ENCODE measurements around the gene AMTN.
"Not testable (repeated sequence)": the region's sequence is repeated elsewhere in the genome, so short reads cannot be mapped to it uniquely, and the experiment has no call there.

The AMTN gene, protein sequence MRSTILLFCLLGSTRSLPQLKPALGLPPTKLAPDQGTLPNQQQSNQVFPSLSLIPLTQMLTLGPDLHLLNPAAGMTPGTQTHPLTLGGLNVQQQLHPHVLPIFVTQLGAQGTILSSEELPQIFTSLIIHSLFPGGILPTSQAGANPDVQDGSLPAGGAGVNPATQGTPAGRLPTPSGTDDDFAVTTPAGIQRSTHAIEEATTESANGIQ

DNA sequence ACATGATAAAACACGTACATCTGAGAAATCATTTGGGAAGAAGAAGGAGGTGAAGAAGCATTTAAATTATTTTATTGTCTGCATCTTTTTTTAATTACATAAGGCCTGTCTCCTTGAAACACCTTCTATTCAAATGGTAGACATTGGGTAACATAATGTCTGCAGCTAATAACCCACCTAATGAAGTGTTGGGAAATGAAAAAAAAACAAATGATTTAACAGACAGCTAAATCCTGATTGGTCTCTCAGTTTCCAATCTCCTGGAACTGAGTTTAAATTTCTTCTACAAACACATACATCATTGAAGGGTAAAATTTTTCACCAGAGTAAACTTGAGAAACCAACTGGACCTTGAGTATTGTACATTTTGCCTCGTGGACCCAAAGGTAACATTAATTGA, at the start of gene AMTN:
TSS of gene AMTN (plus strand) at position 301 of the 400 bp plus-strand sequence. CDS start 209 bp downstream, outside the sequence.
- DNase-seq (ENCODE audit: low read depth in 2 of 2) = no peak

DNA sequence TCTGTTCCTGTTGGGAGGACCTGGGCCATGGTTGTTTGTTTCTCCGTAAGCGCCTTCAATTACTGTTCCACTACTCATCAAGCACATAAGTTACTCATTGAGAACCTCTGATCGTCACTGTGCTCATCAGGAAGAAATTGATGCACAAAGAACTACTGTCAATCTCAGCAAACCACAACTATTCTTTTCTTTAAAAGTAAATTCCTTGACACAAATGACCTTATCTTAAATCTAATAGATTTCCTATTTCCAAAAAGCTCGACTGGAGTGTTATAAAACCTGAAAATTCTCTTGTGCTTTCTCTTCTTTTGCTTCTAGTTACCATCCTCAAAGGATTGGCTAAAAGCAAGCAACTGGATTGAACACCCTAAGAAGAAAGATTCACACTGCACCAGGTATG, 46.5 kb upstream of the AMTN start, which contains the start of gene MUC7:
TSS of gene MUC7 (plus strand) at position 301 of the 400 bp plus-strand sequence. CDS start 1,825 bp downstream, outside the sequence.
- no peak for DNase-seq (ENCODE audit: low read depth in 2 of 2)

DNA sequence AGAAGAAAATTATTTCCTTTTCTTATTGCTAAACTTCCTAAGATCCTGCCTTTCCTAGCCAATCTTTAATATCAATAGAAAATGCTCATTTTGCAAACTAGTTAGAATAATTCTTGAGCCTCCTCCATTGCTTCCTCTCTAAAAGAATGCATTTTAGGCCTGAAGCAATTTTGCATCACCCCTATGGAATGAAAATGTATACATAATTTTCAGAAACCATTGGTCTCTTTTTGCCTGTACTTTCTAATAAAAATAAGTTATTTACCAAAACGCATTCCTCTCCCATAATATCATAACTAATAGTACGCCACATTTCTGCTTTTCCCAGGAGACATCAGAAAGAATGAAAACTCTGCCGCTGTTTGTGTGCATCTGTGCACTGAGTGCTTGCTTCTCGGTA, 44.7 kb upstream of the AMTN start:
- DNase-seq (ENCODE audit: low read depth in 2 of 2) = no peak

DNA sequence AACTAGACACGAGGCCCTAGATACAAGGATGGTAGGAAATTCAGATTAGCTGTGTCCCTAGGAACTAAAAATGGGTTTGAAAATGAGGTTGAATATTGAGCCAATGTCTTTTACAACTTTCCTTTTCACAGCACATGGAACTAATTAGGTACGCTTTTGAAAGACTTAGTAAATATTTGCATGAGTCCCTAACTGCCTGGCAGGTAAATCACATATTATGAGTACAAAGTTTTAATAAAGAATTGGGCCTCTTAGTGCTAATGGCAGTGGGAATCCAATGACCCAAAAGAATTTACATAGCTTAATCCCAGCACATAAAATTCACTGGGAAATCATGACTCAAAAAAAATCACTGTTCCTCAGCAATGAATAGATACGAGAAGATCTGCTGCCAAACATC, 29.6 kb upstream of the AMTN start:
- DNase-seq (ENCODE audit: low read depth in 2 of 2) = no peak

DNA sequence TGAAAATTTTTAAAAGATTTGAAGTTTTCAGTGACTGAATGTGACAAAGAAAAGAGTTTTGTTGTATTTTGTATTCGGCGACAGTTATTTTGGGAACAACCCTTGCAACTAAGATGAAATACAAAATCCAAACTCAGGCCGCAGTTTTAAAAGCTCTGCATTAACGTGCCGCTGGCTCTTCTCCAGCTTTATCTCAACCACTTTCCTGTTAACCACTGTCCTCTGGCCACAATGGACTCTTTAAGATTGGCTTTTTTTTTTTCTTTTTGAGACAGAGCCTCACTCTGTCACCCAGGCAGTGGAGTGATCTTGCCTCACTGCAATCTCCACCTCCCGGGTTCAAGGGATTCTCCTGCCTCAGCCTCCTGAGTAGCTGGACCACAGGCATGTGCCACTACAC, 22.1 kb upstream of the AMTN start:
- DNase-seq (ENCODE audit: low read depth in 2 of 2) = no peak

DNA sequence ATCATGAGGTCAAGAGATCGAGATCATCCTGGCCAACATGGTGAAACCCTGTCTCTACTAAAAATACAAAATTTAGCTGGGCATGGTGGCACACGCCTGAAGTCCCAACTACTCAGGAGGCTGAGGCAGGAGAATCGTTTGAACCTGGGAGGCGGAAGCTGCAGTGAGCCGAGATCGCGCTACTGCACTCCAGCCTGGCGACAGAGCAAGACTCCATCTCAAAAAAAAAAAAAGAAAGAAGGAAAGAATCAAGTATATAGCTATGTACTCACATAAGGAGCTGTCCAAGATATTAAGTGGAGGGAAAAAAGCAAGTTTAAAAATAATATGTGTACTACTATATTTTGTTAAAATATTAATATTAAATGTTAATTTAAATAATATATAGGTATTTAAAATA, 16.5 kb upstream of the AMTN start:
- DNase-seq (ENCODE audit: low read depth in 2 of 2) = not testable (repeated sequence)

DNA sequence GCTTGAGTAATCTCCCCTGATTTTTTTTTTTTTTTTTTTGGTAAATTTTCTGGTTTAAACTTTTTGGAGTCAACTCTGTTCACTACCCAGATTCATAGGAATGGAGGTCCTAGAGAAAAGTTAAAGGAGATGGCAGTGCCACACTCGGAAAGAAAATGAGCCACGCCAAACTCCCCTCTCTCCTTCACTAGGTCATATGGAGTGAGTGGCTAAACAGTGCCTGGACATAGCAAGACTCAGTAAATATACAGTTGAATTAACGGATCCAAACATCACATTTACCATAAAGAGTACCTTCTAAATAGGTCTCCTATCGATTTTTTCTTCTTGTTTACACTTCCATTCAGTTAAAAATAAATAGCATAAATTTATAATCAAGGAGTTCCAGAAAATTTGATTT, 13.6 kb upstream of the AMTN start:
- no peak for DNase-seq (ENCODE audit: low read depth in 2 of 2)

DNA sequence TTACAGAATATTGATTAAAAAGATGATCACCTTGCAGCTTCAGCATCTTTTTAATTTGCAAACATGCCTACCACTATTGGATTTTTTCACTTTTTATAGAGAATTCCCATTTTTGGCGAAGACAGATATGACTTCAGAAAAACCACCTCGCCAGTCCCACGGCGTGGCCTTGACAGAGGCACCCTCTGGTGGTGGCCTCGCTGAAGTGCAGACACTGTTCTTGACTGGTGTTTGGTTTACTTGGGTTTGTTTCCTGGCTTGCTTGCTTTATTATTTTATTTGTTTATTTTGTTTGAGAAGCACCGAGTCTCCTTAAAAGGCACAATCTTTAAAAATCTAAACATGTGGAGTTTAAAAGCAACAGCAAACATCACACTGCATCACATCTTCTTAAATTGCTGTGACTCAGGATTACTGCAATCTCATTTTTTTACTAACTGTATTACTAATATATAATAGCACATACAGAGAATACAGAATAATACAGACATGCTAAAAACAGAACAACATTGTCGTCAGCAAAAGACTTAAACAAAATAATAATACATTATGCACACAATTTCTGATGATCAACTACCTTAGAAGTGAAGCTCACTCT, 13.1 kb upstream of the AMTN start:
- peak; percentile 4 to 25 for DNase-seq (ENCODE audit: low read depth in 2 of 2)

DNA sequence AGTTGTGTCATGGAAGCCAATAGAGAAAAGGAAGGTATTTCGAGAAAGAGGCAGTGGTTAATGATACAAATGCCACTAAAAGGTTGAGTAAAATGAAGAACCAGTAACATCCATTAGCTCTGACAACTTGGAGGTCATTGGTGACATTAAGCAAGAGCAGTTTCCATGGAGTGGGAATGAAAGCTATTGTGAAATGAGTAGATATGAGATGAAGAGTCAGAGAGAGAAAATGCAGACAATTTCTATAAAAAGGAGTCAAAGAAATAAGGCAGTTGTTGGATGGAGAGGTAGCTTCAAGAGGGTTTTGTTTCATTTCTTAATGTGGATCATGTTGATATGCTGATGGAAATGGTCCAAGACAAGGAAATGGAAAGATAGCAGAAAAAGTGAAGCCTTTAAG, 9.6 kb upstream of the AMTN start:
- DNase-seq (ENCODE audit: low read depth in 2 of 2) = no peak

DNA sequence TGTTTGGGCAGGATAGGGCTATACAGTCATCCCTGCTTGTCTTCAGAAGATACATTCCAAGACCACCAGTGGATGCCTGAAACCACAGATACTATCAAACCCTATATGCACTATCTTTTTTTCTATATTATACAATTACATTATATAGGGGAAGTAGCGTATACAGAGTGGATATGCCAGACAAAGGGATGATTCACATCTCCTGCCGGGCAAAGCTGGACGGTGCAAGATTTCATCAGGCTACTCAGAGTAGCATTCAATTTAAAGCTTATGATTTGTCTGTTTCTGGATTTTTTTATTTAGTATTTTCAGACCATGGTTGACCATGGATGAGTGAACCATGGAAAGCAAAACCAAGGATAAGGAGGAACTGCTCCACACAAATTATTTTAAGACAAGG, 7.0 kb upstream of the AMTN start:
- no peak for DNase-seq (ENCODE audit: low read depth in 2 of 2)

DNA sequence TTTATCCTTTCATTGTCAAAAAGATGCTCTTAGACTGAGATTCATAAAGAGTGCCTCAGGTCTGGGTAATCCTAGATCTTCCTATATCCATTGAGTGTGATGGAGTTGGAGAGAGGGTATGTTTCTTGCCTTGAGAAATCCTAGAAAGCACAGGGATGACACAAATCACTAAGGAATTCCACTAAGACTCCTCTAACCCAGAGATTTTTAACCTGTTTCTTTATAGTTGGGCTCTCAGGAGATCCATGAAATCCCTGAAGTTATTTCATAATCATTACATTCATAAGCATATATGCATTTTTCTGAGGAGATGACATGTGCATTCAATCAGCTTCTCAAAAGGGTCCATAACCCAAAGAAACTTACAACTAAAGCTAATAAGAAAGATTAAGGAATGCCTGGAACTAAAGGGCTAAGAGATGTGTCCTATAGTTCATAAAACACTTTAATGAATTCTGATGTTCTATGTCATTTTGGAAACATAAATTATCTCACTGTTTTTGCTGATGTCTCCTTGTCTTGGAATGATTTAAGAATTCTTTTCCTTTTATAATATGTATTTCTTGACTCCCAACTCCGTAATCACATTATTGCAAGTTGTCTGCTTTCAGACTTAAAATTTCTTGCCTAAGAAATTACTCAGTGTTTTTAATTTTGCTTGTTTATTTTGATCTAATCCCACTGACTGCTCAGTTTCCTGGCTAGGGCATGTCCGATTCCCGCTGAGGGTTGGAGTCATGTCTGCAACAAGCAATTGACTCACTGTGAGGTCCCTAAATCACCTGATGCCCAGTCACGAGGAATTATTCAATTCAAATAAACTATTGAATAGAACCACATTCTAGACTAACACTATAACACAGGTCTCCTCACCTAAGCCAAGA, 2.8 kb upstream of the AMTN start:
- no peak for DNase-seq (ENCODE audit: low read depth in 2 of 2)

DNA sequence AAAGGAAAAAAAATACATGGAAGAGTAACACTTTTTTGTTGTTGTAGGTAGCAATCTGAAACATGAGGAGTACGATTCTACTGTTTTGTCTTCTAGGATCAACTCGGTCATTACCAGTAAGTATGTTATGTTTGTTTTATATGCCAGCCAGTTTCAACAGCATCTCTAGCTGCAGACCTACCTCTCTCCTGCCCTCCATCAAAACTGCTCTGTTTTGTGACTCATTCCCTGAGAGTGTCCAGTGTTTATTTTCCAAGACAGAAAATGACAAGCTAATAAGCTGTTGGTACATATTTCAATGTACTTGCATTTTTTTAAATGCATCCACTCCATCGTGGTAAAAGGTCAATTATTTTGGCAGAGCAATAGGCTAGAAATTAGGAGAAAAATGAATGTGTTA, 347 bp downstream of the AMTN start:
- DNase-seq (ENCODE audit: low read depth in 2 of 2) = no peak

DNA sequence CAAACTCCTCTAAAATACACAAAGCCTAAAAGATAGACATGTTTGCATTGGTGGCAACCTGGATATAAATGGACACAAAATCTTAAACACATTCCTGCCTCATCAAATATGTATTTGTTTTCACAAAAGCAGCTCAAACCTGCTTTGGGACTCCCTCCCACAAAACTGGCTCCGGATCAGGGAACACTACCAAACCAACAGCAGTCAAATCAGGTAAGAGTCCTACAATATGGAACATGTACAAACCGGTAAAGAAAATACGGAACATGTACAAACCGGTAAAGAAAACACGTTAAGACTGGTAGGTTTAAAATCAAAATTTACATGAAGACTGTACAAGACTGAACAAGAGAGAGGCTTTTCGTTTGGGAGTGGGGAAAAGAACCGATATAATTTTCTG, 4.3 kb downstream of the AMTN start:
- no peak for DNase-seq (ENCODE audit: low read depth in 2 of 2)

DNA sequence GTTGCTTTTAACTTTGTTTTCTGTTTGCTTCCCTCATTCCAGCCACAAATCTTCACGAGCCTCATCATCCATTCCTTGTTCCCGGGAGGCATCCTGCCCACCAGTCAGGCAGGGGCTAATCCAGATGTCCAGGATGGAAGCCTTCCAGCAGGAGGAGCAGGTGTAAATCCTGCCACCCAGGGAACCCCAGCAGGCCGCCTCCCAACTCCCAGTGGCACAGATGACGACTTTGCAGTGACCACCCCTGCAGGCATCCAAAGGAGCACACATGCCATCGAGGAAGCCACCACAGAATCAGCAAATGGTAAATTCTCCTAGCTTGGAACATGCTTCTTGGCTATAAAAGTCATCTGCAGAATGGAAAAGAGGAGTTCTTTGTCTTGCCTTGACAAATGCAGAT, 12.6 kb downstream of the AMTN start:
- DNase-seq (ENCODE audit: low read depth in 2 of 2) = no peak

DNA sequence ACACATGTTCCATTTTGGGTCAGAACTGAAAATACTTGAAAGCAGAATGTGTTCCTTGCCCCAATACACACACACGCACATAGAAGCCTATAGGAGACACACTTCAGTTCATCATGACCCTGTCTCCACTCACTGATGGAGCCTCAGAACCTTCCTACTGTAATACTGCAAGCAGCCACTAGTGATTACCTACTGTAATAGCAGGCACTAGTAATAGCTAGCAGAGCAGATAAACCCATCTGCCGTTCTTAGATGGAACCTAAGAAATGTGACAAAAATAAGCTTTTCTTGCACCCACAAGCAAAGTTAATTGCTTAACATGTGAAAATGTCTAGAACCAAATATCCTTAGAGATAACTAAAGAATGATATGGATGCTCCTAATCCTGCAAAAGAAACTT, 13.6 kb downstream of the AMTN start:
- DNase-seq (ENCODE audit: low read depth in 2 of 2) = no peak

DNA sequence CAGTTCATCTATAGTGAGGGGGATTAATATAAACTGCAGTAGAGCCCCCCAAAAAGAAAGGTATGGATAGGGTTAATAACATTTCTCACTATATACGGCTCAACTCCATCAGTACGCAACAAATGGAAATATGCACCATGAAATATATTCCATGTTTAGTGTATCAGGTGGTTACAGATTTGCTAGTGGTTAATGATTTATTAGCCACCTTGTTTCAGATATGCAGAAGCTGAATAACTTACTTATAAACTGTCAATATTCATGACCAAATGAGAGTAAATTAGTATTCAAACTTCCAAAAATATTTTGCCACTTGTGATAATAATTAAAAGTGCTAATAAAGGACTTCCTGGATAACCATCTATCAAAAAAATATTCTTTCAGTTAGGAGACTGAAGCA, 14.8 kb downstream of the AMTN start:
- DNase-seq (ENCODE audit: low read depth in 2 of 2) = no peak

DNA sequence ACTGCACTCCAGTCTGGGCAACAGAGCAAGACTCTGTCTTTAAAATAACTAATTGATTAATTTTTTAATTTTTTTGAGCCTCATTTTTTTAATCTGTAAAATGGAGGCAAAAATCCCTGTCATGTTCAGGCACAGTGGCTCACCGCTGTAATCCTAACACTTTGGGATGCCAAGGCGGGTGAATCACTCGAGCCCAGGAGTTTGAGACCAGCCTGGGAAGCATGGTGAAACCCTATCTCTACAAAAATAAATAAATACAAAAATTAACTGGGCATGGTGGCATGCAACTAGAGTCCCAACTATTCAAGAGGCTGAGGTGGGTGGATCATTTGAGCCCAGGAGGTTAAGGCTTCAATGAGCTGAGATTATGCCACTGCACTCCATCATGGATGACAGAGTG, 15.4 kb downstream of the AMTN start:
- DNase-seq (ENCODE audit: low read depth in 2 of 2) = no peak

DNA sequence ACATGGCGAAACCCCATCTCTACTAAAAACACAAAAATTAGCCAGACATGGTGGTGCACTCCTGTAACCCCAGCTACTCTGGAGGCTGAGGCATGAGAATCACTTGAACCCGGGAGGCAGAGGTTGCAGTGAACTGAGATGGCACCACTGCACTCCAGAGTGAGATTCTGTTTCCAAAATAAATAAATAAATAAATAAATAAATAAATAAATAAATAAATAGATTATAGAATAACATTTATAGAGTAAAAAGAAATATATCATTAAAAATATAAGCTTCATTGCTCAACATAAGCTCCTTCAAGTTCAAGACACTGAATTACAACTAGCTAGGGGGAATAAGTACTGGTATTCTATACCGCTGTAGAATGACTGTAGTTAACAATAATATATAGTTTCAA, 16.5 kb downstream of the AMTN start:
- DNase-seq (ENCODE audit: low read depth in 2 of 2) = not testable (repeated sequence)

DNA sequence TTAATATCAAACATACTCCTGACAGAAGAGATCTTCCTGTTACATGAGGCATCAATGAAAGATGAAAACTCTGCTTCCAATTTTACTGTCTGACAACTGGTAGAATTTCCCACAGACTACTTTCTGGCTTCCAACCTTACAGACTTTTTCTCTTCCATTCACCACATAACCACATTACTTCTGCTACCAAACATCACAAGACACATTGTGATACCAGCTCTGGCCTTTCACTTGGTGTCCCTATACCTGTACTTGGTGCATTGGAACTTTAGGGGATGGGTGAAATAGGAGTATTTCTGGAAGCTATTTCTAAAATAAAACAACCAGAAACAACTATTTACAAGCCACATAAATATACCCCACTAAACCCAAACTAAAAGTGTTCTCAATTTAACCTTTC, 20.5 kb downstream of the AMTN start:
- no peak for DNase-seq (ENCODE audit: low read depth in 2 of 2)

DNA sequence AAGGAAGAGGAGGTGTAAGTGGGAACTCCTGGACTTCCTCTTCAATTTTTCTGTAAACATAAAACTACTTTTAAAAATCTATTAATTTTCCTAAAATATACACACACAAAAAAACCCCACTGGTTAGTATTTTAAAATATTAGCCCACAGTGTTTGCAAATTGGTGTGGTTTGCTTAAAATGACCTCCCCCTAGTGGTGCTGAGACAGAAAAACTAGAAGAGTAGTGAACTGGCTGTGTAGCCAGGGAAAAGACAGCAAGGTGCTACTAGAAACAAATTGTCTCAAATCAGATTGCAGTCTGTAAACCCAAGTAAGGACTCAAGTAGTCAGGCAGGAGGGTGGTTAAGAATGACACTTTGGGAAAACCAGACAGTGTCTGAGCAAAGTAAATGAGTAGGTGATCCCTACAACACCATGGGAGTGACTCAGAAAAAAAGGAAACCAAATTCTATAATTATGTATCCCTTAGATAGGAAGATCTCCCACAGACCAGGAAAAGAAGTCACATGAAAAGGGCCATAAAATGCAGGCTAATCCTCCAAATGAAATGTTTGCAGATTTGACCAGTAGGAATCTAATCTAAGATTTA, 26.0 kb downstream of the AMTN start:
- no peak for DNase-seq (ENCODE audit: low read depth in 2 of 2)

DNA sequence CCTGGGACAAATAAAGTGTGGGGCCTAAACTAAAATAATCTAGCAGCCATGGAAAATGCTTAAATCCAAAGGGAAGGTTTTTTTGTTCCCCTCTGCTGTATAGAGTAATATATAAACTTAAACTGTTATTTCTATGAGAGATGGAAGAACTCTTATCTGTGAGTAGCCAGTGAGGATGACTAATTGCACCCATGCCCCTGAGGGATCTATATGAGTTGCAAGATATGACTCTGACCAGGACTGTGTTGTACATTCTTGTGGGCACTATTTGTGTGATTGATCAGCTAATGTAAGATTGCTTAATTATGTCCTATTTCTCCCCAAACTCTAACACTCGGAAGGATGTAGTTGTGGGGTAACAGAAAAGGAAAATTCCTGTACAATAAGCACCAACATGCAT, 38.5 kb downstream of the AMTN start:
- no peak for DNase-seq (ENCODE audit: low read depth in 2 of 2)

DNA sequence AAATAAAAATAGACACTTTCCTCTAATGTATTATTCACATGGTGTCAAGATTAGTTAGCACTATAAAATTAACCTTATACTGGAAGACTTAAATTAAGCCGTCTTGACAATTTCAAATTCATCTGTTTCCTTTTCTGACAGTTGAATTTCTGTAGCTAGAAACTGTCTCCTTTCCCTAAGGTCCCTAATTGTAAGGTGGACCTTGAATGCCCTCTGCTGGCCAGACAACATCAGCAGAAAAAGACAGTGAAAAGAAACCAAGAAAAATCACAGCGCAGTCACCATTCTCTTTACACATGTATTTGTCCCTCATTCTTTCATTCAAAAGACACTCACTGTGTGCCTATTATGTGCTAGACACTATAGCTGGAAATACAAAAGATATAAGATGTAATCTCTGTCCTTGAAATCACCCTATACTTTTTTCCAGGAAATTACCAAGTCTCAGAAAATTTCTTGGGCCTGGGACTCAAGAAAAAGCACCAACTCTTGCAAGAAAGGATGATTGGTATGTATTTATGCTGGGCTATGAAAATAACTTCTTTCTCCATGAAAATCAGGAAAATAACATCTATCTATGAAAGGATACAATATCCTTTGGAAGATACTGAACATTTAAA, 41.0 kb downstream of the AMTN start:
- peak; percentile 1 to 17 for DNase-seq (ENCODE audit: low read depth in 2 of 2)
